ENCODE measurements around the gene HLA-DMB. TPM values are rescaled to one million over a fixed set of nuclear protein-coding genes. Genes with fewer than 3 reads are reported as not detected.

HLA-DMB gene
- total RNA-seq, 4 donors from 2014 or later: 16.9 to 29.4 (median 22.4) TPM

DNA sequence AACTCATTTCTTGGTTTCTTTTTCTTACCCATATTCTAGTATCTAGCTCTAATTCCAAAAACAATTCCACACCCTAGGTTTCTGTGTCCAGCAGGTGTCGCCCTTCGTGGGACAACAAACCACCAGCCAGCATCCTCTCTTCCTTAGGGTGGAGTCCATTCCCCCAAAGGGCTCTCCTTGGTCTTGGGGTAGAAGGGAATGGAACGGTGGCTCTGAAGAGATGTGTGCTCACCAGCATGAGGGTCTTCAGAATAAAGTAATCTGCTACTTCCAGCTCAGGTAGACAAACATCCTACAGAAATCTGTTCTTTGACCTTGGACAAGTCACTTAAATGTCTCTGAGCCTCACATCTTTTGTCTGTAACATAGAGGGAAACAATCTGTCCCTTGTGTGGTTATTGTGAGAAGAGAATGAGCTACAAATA is 7.2 kb downstream of the HLA-DMB start:
- Histone ChIP-seq H3K4me3 (no peak overlapping the region), H3K36me3 (no peaks in the 10 kb centered on the region), H3K27ac (no peak overlapping the region), H3K27me3 (no peaks in the 10 kb centered on the region), H3K4me1 (no peaks in the 10 kb centered on the region), H3K9me3 (no peaks in the 10 kb centered on the region)
- TF ChIP-seq, protein P1, sequence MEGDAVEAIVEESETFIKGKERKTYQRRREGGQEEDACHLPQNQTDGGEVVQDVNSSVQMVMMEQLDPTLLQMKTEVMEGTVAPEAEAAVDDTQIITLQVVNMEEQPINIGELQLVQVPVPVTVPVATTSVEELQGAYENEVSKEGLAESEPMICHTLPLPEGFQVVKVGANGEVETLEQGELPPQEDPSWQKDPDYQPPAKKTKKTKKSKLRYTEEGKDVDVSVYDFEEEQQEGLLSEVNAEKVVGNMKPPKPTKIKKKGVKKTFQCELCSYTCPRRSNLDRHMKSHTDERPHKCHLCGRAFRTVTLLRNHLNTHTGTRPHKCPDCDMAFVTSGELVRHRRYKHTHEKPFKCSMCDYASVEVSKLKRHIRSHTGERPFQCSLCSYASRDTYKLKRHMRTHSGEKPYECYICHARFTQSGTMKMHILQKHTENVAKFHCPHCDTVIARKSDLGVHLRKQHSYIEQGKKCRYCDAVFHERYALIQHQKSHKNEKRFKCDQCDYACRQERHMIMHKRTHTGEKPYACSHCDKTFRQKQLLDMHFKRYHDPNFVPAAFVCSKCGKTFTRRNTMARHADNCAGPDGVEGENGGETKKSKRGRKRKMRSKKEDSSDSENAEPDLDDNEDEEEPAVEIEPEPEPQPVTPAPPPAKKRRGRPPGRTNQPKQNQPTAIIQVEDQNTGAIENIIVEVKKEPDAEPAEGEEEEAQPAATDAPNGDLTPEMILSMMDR (IDR thresholded peaks at IDR 0.05): peak; percentile 79 to 89 (median 82)
- no peak for TF ChIP-seq POLR2A (IDR thresholded peaks at IDR 0.05)
- peak; percentile 78 to 84 for DNase-seq
- intact Hi-C loops (cut with DNase I; ENCODE audit: low total_unique reads): loop anchor here (10.0 kb wide), 2 partner anchors 49 to 51 kb away; no protein-coding TSS in a partner anchor

- Histone ChIP-seq H3K4me3 (no peak overlapping the region), H3K9me3 (no peaks in the 10 kb centered on the region), H3K27me3 (no peaks in the 10 kb centered on the region), H3K4me1 (no peaks in the 10 kb centered on the region), H3K27ac (no peak overlapping the region), H3K36me3 (no peaks in the 10 kb centered on the region)
- intact Hi-C loops (cut with DNase I; ENCODE audit: low total_unique reads): loop anchor here (10.0 kb wide), 2 partner anchors 47 to 53 kb away; no protein-coding TSS in a partner anchor
- no peak for DNase-seq
- TF ChIP-seq, protein P1 (IDR thresholded peaks at IDR 0.05): no peak
- TF ChIP-seq POLR2A (IDR thresholded peaks at IDR 0.05): no peak
Measured at GRCh38 chr6:32932132-32932868, 8.5 kb downstream of the HLA-DMB start.

- H3K27ac ChIP-seq: no peak overlapping the region
- no peak for DNase-seq
- TF ChIP-seq POLR2A (IDR thresholded peaks at IDR 0.05): no peak
- TF ChIP-seq, protein P1 (IDR thresholded peaks at IDR 0.05): no peak
Measured at GRCh38 chr6:32931211-32931610, 9.6 kb downstream of the HLA-DMB start.

DNA sequence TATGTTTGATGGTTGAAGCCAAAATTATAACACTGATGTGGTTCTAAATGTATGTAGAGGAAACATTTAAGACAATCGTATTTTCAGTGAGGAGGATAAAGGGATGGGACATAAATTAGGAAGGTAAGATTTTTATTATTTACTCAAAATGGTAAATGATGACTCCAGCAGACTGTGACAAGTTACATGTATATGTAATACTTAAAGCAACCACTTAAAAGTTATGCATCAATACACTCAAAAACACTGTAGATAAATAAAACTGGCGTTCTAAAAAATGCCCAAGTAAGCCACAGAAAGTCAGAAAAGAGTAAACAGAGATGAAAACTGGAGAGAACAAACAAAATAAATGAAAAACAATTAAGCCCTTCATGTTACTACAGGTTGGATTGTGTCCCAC is 18.7 kb downstream of the HLA-DMB start:
- H3K27me3 ChIP-seq: no peaks in the 10 kb centered on the region
- intact Hi-C loops (cut with DNase I; ENCODE audit: low total_unique reads): no loop called here
- no peaks in the 10 kb centered on the region for H3K9me3 ChIP-seq
- TF ChIP-seq, protein P1 (IDR thresholded peaks at IDR 0.05): no peak
- no peak for TF ChIP-seq POLR2A (IDR thresholded peaks at IDR 0.05)
- DNase-seq: no peak
- H3K36me3 ChIP-seq: no peaks in the 10 kb centered on the region
- no peak overlapping the region for H3K4me3 ChIP-seq
- H3K4me1 ChIP-seq: no peaks in the 10 kb centered on the region
- no peak overlapping the region for H3K27ac ChIP-seq

More at GRCh38 chr6:32931211-32931610, 9.6 kb downstream of the HLA-DMB start:
- no peaks in the 10 kb centered on the region for H3K36me3 ChIP-seq
- no peaks in the 10 kb centered on the region for H3K27me3 ChIP-seq
- H3K9me3 ChIP-seq: no peaks in the 10 kb centered on the region
- H3K4me1 ChIP-seq: no peaks in the 10 kb centered on the region
- intact Hi-C loops (cut with DNase I; ENCODE audit: low total_unique reads): loop anchor here (10.0 kb wide), 2 partner anchors 46 to 54 kb away; no protein-coding TSS in a partner anchor
- no peak overlapping the region for H3K4me3 ChIP-seq

- no peak for DNase-seq
- intact Hi-C loops (cut with DNase I; ENCODE audit: low total_unique reads): no loop called here
- Histone ChIP-seq H3K9me3 (no peaks in the 10 kb centered on the region), H3K4me3 (no peak overlapping the region), H3K27me3 (no peaks in the 10 kb centered on the region), H3K27ac (no peak overlapping the region), H3K36me3 (no peaks in the 10 kb centered on the region), H3K4me1 (no peaks in the 10 kb centered on the region)
- TF ChIP-seq, protein P1 (IDR thresholded peaks at IDR 0.05): no peak
- TF ChIP-seq POLR2A (IDR thresholded peaks at IDR 0.05): no peak
Measured at GRCh38 chr6:32920715-32921114, 20.1 kb downstream of the HLA-DMB start.

Data from uterus (tissue), 4 donors.